ENCODE results near the gene YAF2. TPM values are rescaled to one million over a fixed set of nuclear protein-coding genes. Genes with fewer than 3 reads are reported as not detected.
"Not testable (repeated sequence)": the region's sequence is repeated elsewhere in the genome, so short reads cannot be mapped to it uniquely, and the experiment has no call there.

The YAF2 gene
- total RNA-seq, 1 donor from 2014 or later: 52.5 TPM

DNA sequence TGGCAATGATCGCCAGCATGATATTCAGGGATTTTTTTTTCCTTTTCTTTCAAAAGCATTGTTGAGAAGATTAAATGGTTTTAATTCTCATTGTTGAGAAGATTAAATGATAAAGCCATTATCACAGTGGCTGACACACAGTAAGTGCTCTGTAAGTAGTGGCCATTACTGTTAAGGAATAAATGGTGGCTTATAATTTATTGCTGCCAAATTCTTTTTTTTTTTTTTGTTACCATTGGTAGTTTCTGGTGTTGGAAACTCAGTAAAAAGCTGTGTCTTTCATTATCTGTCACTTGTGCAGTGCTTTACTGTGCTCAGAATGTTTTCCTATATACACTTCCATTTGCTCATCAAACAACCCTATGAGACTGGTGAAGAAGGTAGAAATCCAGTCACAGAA is 15.3 kb downstream of the YAF2 start:
- peaks cover 3% of the 10 kb centered on the region for H3K27me3 Mint-ChIP-seq (ENCODE audit: unreplicated experiment)

DNA sequence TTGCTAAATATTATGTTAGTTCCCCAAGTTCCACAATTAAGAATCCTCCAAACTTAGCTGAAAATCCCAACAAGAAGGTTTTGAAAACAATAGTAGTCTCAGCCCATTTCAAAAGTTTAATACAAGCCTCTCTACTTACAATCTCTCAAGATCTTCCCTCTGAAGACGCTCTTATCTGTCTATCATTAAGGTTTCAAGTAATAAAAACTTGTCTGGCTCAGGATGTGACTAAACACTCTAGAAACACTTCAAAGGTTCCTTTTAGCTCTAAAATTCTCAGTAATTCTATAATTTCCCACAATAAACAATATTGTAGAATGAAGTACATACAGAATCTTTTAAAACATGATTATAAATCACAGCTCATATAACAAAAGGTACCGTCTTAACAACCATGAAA is 16.3 kb downstream of the YAF2 start:
- Mint-ChIP-seq H3K27ac (ENCODE audit: unreplicated experiment) (no peak overlapping the region), H3K36me3 (ENCODE audit: unreplicated experiment) (peaks cover 19% of the 10 kb centered on the region), H3K9me3 (ENCODE audit: unreplicated experiment) (peaks cover 2% of the 10 kb centered on the region), H3K27me3 (ENCODE audit: unreplicated experiment) (peaks cover 5% of the 10 kb centered on the region), H3K4me1 (ENCODE audit: low read depth, unreplicated experiment) (no peaks in the 10 kb centered on the region), H3K4me3 (ENCODE audit: unreplicated experiment) (no peak overlapping the region)
- DNase-seq: no peak
- TF ChIP-seq, protein P1, sequence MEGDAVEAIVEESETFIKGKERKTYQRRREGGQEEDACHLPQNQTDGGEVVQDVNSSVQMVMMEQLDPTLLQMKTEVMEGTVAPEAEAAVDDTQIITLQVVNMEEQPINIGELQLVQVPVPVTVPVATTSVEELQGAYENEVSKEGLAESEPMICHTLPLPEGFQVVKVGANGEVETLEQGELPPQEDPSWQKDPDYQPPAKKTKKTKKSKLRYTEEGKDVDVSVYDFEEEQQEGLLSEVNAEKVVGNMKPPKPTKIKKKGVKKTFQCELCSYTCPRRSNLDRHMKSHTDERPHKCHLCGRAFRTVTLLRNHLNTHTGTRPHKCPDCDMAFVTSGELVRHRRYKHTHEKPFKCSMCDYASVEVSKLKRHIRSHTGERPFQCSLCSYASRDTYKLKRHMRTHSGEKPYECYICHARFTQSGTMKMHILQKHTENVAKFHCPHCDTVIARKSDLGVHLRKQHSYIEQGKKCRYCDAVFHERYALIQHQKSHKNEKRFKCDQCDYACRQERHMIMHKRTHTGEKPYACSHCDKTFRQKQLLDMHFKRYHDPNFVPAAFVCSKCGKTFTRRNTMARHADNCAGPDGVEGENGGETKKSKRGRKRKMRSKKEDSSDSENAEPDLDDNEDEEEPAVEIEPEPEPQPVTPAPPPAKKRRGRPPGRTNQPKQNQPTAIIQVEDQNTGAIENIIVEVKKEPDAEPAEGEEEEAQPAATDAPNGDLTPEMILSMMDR (IDR thresholded peaks at IDR 0.05; ENCODE audit: partially characterized antibody, unreplicated experiment): no peak

More for the DNA sequence above, 15.3 kb downstream of the YAF2 start:
- H3K27ac Mint-ChIP-seq (ENCODE audit: unreplicated experiment): no peak overlapping the region
- TF ChIP-seq, protein P1 (IDR thresholded peaks at IDR 0.05; ENCODE audit: partially characterized antibody, unreplicated experiment): no peak
- peaks cover 2% of the 10 kb centered on the region for H3K9me3 Mint-ChIP-seq (ENCODE audit: unreplicated experiment)
- no peak for DNase-seq
- no peaks in the 10 kb centered on the region for H3K4me1 Mint-ChIP-seq (ENCODE audit: low read depth, unreplicated experiment)
- H3K4me3 Mint-ChIP-seq (ENCODE audit: unreplicated experiment): no peak overlapping the region
- H3K36me3 Mint-ChIP-seq (ENCODE audit: unreplicated experiment): peaks cover 20% of the 10 kb centered on the region

GRCh38 chr12:42217656-42218055 is 20.4 kb downstream of the YAF2 start:
- no peaks in the 10 kb centered on the region for H3K9me3 Mint-ChIP-seq (ENCODE audit: unreplicated experiment)
- H3K4me1 Mint-ChIP-seq (ENCODE audit: low read depth, unreplicated experiment): peaks cover 3% of the 10 kb centered on the region
- DNase-seq: no peak
- H3K4me3 Mint-ChIP-seq (ENCODE audit: unreplicated experiment): no peak overlapping the region
- H3K27ac Mint-ChIP-seq (ENCODE audit: unreplicated experiment): no peak overlapping the region
- H3K27me3 Mint-ChIP-seq (ENCODE audit: unreplicated experiment): peaks cover 2% of the 10 kb centered on the region
- H3K36me3 Mint-ChIP-seq (ENCODE audit: unreplicated experiment): no peaks in the 10 kb centered on the region
- TF ChIP-seq, protein P1 (IDR thresholded peaks at IDR 0.05; ENCODE audit: partially characterized antibody, unreplicated experiment): no peak

DNA sequence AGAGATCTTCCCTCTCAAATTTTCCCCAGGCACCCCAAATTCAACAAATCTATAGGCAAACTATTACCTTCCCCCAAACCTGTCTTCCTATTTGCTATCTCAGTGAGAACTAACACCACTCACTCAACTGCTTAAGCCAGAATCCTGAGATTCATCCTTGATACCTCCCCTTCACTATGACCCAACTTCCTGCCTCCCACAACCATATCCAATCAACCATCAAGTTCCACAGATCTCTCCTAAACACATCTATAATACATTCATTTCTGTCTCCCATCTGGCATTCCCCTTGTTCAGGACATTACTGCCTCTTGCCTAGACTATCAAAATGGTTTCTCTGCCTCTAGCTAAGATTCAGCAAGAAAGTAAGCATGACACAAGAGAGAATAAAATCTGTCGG is 21.3 kb downstream of the YAF2 start:
- DNase-seq: no peak
- Mint-ChIP-seq H3K27me3 (ENCODE audit: unreplicated experiment) (peaks cover 2% of the 10 kb centered on the region), H3K27ac (ENCODE audit: unreplicated experiment) (no peak overlapping the region), H3K36me3 (ENCODE audit: unreplicated experiment) (no peaks in the 10 kb centered on the region), H3K4me1 (ENCODE audit: low read depth, unreplicated experiment) (peaks cover 3% of the 10 kb centered on the region), H3K9me3 (ENCODE audit: unreplicated experiment) (no peaks in the 10 kb centered on the region), H3K4me3 (ENCODE audit: unreplicated experiment) (no peak overlapping the region)
- TF ChIP-seq, protein P1 (IDR thresholded peaks at IDR 0.05; ENCODE audit: partially characterized antibody, unreplicated experiment): no peak

GRCh38 chr12:42215759-42216158 is 22.3 kb downstream of the YAF2 start:
- not testable (repeated sequence) for H3K27me3 Mint-ChIP-seq (ENCODE audit: unreplicated experiment); H3K4me3 Mint-ChIP-seq (ENCODE audit: unreplicated experiment); H3K9me3 Mint-ChIP-seq (ENCODE audit: unreplicated experiment); H3K36me3 Mint-ChIP-seq (ENCODE audit: unreplicated experiment); H3K27ac Mint-ChIP-seq (ENCODE audit: unreplicated experiment); DNase-seq; H3K4me1 Mint-ChIP-seq (ENCODE audit: low read depth, unreplicated experiment)

Measured in glutamatergic neuron (in vitro differentiated cells).